H9 (cell line): Measurements from ENCODE around the gene TOP3B. TPM values are rescaled to one million over a fixed set of nuclear protein-coding genes. Genes with fewer than 3 reads are reported as not detected.

Source experiments
- DNase-seq: peaks from one replicate; pipeline ENCODE4 v3.0.0-alpha.2; 2017
- H2AFZ ChIP-seq: one replicate; pipeline ENCODE4 v1.6.1; 2013; ENCODE audit warnings: mild to moderate bottlenecking, low read length, control low read depth, moderate library complexity
- H2AK5ac ChIP-seq: 2 replicates; pipeline ENCODE4 v1.6.1; 2013; ENCODE audit warnings: low read length, control low read depth, mixed read lengths; ENCODE audit not compliant: insufficient read length
- H2BK120ac ChIP-seq: one replicate; pipeline ENCODE4 v1.6.1; 2013; ENCODE audit warnings: low read depth, mild to moderate bottlenecking, low read length, control low read depth, inconsistent platforms; ENCODE audit not compliant: poor library complexity, severe bottlenecking
- H2BK12ac ChIP-seq: 2 replicates; pipeline ENCODE4 v1.6.1; 2013; ENCODE audit warnings: low read length, control low read depth, mixed read lengths, low read depth; ENCODE audit not compliant: insufficient read length
- H2BK15ac ChIP-seq: 2 replicates; pipeline ENCODE4 v1.6.1; 2013; ENCODE audit warnings: low read depth, low read length, control low read depth
- H2BK20ac ChIP-seq: one replicate; pipeline ENCODE4 v1.6.1; 2013; ENCODE audit warnings: low read depth, mild to moderate bottlenecking, low read length, control low read depth, inconsistent platforms; ENCODE audit not compliant: poor library complexity, severe bottlenecking
- H2BK5ac ChIP-seq: 2 replicates; pipeline ENCODE4 v1.6.1; 2013; ENCODE audit warnings: low read length, control low read depth, mixed read lengths; ENCODE audit not compliant: insufficient read length
- H3K14ac ChIP-seq: 2 replicates; pipeline ENCODE4 v1.6.1; 2013; ENCODE audit warnings: low read length, control low read depth; ENCODE audit not compliant: insufficient read depth
- H3K18ac ChIP-seq: 2 replicates; pipeline ENCODE4 v1.6.1; 2013; ENCODE audit warnings: low read depth, mild to moderate bottlenecking, mixed read lengths, low read length, control low read depth; ENCODE audit not compliant: insufficient read length
- H3K23ac ChIP-seq: 2 replicates; pipeline ENCODE4 v1.6.1; 2013; ENCODE audit warnings: low read length, control low read depth, mixed read lengths, low read depth; ENCODE audit not compliant: insufficient read length
- H3K23me2 ChIP-seq: 2 replicates; pipeline ENCODE4 v1.6.1; 2013; ENCODE audit warnings: low read depth, mild to moderate bottlenecking, mixed read lengths, low read length, control low read depth; ENCODE audit not compliant: insufficient read length, poor library complexity, severe bottlenecking
- H3K27ac ChIP-seq: 2 replicates; pipeline ENCODE4 v1.5.1; 2013; ENCODE audit warnings: low read length, control low read depth, mixed read lengths, low read depth; ENCODE audit not compliant: insufficient read length
- H3K27me3 ChIP-seq: 2 replicates; pipeline ENCODE4 v1.6.1; 2013; ENCODE audit warnings: low read length, control low read depth, inconsistent platforms; ENCODE audit not compliant: insufficient read depth
- H3K4ac ChIP-seq: 2 replicates; pipeline ENCODE4 v1.6.1; 2013; ENCODE audit warnings: low read depth, mild to moderate bottlenecking, control low read depth, inconsistent platforms, low read length, moderate library complexity
- H3K4me1 ChIP-seq: 2 replicates; pipeline ENCODE4 v1.6.1; 2013; ENCODE audit warnings: low read length, control low read depth, inconsistent platforms; ENCODE audit not compliant: insufficient read depth
- H3K4me2 ChIP-seq: 2 replicates; pipeline ENCODE4 v1.6.1; 2013; ENCODE audit warnings: low read length, control low read depth, mixed read lengths; ENCODE audit not compliant: insufficient read length, insufficient read depth
- H3K56ac ChIP-seq: 2 replicates; pipeline ENCODE4 v1.6.1; 2013; ENCODE audit warnings: low read depth, mild to moderate bottlenecking, mixed read lengths, low read length, control low read depth; ENCODE audit not compliant: insufficient read length
- H3K79me1 ChIP-seq: 2 replicates; pipeline ENCODE4 v1.6.1; 2013; ENCODE audit warnings: low read depth, mild to moderate bottlenecking, moderate library complexity, low read length, control low read depth, inconsistent platforms; ENCODE audit not compliant: insufficient read depth, poor library complexity, severe bottlenecking
- H3K79me2 ChIP-seq: 2 replicates; pipeline ENCODE4 v1.6.1; 2013; ENCODE audit warnings: low read length, control low read depth, inconsistent platforms; ENCODE audit not compliant: insufficient read depth
- H3K9ac ChIP-seq: 2 replicates; pipeline ENCODE4 v1.6.1; 2013; ENCODE audit warnings: low read length, control low read depth, mixed read lengths; ENCODE audit not compliant: insufficient read length; ENCODE audit errors: extremely low read depth
- H3K9me3 ChIP-seq: one replicate; pipeline ENCODE4 v1.6.1; 2013; ENCODE audit warnings: low read depth, low read length, inconsistent platforms; ENCODE audit not compliant: control insufficient read depth
- H3T11ph ChIP-seq: one replicate; pipeline ENCODE4 v1.6.1; 2013; ENCODE audit warnings: mild to moderate bottlenecking, low read length, control low read depth, inconsistent platforms
- H4K20me1 ChIP-seq: one replicate; pipeline ENCODE4 v1.6.1; 2013; ENCODE audit not compliant: control insufficient read depth, insufficient read length, insufficient read depth
- H4K5ac ChIP-seq: 2 replicates; pipeline ENCODE4 v1.6.1; 2013; ENCODE audit warnings: low read depth, mild to moderate bottlenecking, mixed read lengths, low read length, control low read depth; ENCODE audit not compliant: insufficient read length
- H4K8ac ChIP-seq: replicated peaks from 2 replicates; pipeline ENCODE4 v1.6.1; 2013; ENCODE audit warnings: low read length, control low read depth, mixed read lengths, low read depth; ENCODE audit not compliant: insufficient read length
- H4K91ac ChIP-seq: 2 replicates; pipeline ENCODE4 v1.6.1; 2013; ENCODE audit warnings: low read depth, mild to moderate bottlenecking, moderate library complexity, mixed read lengths, low read length, control low read depth; ENCODE audit not compliant: insufficient read length
- H3K27ac Mint-ChIP-seq, 3 experiments: 2 replicates in 2 of 3; 3 replicates in 1 of 3; pipeline ENCODE4 v1.8.0; 2020 to 2021; ENCODE audit warnings: mixed read lengths in 3 of 3, mild to moderate bottlenecking in 1 of 3, moderate library complexity in 1 of 3
- H3K27me3 Mint-ChIP-seq: 2 replicates; pipeline ENCODE4 v1.8.0; 2021; ENCODE audit warnings: low read depth, mild to moderate bottlenecking, moderate library complexity, mixed read lengths
- H3K36me3 Mint-ChIP-seq, 3 experiments: 2 replicates in 2 of 3; 3 replicates in 1 of 3; pipeline ENCODE4 v1.8.0; 2020 to 2021; ENCODE audit warnings: low read depth in 3 of 3, mixed read lengths in 3 of 3; ENCODE audit not compliant: insufficient read depth in 1 of 3
- H3K4me1 Mint-ChIP-seq, 2 experiments: 2 replicates each; pipeline ENCODE4 v1.8.0; 2020; ENCODE audit warnings: mixed read lengths in 2 of 2
- H3K4me3 Mint-ChIP-seq, 2 experiments: 2 replicates in 1 of 2; 3 replicates in 1 of 2; pipeline ENCODE4 v1.8.0; 2020 to 2021; ENCODE audit warnings: mild to moderate bottlenecking in 2 of 2, mixed read lengths in 2 of 2, moderate library complexity in 1 of 2
- H3K9me3 Mint-ChIP-seq, 2 experiments: 2 replicates in 1 of 2; 3 replicates in 1 of 2; pipeline ENCODE4 v1.8.0; 2020; ENCODE audit warnings: mild to moderate bottlenecking in 2 of 2, mixed read lengths in 2 of 2, moderate library complexity in 1 of 2
- CTCF ChIP-seq: fragments of 200-600 bp; sonication (generic); conservative IDR thresholded peaks from 3 replicates; pipeline ENCODE4 v1.8.0; 2021; ENCODE audit warnings: antibody characterized with exemption, mild to moderate bottlenecking
- WGBS: extraction: QIAGEN DNeasy Blood & Tissue Kit; methylation state at CpG from one replicate; pipeline ENCODE4 v1.1.7; 2013; ENCODE audit warnings: missing lambda C conversion rate, low lambda C conversion rate, mixed read lengths; ENCODE audit not compliant: insufficient read length; ENCODE audit errors: extremely low coverage; 5-methylcytosine and 5-hydroxymethylcytosine counted together
- total RNA-seq: library from RNA; stranded (reverse); gene quantifications from 2 replicates; pipeline ENCODE4 v1.2.1, GENCODE V29; 2021

Gene TOP3B
- total RNA-seq, 1 experiment from 2014 or later: 55.2 TPM

DNA sequence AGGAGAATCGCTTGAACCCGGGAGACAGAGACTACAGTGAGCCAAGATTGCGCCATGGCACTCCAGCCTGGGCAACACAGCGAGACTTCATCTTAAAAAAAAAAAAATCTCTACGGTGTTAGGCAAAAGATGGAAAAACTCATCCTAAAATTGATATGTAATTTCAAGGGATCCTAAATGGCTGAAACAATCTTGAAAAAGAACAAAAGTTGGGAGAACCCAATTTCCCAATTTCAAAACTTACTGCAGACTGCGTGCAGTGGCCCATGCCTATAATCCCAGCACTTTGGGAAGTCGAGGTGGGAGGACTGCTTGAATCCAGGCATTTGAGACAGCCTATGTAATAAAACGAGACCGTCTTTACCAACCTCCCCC lies 31.7 kb upstream of the TOP3B start:
- H3K56ac ChIP-seq: no peak overlapping the region
- no peak for TF ChIP-seq CTCF
- H3K23me2 ChIP-seq: no peaks in the 10 kb centered on the region
- no peaks in the 10 kb centered on the region for H3K79me2 ChIP-seq
- H3K23ac ChIP-seq: no peak overlapping the region
- Mint-ChIP-seq H3K27me3 (peaks cover 96% of the 10 kb centered on the region), H3K9me3 (peaks cover 0 to 3% of the 10 kb centered on the region in 2 experiments; a peak in 1 of 5 replicates), H3K4me1 (peaks cover 13 to 24% of the 10 kb centered on the region in 2 experiments), H3K27ac (no peak overlapping the region), H3K4me3 (no peak overlapping the region), H3K36me3 (no peaks in the 10 kb centered on the region)
- no peak overlapping the region for H3K4me2 ChIP-seq
- H2AK5ac ChIP-seq: no peak overlapping the region
- no peak overlapping the region for H2BK5ac ChIP-seq
- DNase-seq: no peak
- no peaks in the 10 kb centered on the region; the same call in 1 of the 2 replicates for H3K4me1 ChIP-seq
- no peak overlapping the region for H2BK12ac ChIP-seq
- H3K27me3 ChIP-seq: peaks cover 16% of the 10 kb centered on the region; the same call in 1 of the 2 replicates
- no peaks in the 10 kb centered on the region for H4K20me1 ChIP-seq
- no peak overlapping the region for H4K91ac ChIP-seq
- no peak overlapping the region for H3K9ac ChIP-seq
- H3K27ac ChIP-seq: no peak overlapping the region
- no peak overlapping the region for H2BK20ac ChIP-seq
- no peak overlapping the region for H3K14ac ChIP-seq
- no peaks in the 10 kb centered on the region for H3K79me1 ChIP-seq
- H4K8ac ChIP-seq: no peak overlapping the region
- H3K4ac ChIP-seq: no peak overlapping the region
- no peak overlapping the region for H2BK120ac ChIP-seq
- H3K18ac ChIP-seq: no peak overlapping the region
- H3K9me3 ChIP-seq: no peaks in the 10 kb centered on the region
- WGBS: no CpG with 5 or more reads among the region's 9 CpGs
- H2BK15ac ChIP-seq: no peak overlapping the region
- H2AFZ ChIP-seq: no peak overlapping the region
- H4K5ac ChIP-seq: no peak overlapping the region
- H3T11ph ChIP-seq: no peak overlapping the region
